SK-N-SH (cell line): ENCODE data around the gene SPRR1A. TPM values are rescaled to one million over a fixed set of nuclear protein-coding genes. Genes with fewer than 3 reads are reported as not detected.

Source experiments
- CTCF ChIA-PET: fragments of 300-600, 350-600 bp; formaldehyde crosslinking; extraction: SDS; loops from one replicate; lab custom pipeline; 2021; lab: Yijun Ruan, JAX
- POLR2A ChIA-PET: fragments of 350-600 bp; sonication (Branson Sonifier 250); formaldehyde crosslinking; extraction: SDS; loops from one replicate; lab custom pipeline; 2020; ENCODE audit warnings: antibody characterized with exemption, inconsistent platforms; lab: Yijun Ruan, JAX
- DNase-seq: peaks from one replicate; pipeline ENCODE4 v3.0.0; 2012
- H2AFZ ChIP-seq: fragments of 200-600 bp; sonication (generic); 2 replicates; pipeline ENCODE4 v1.8.1; 2016; ENCODE audit warnings: antibody characterized with exemption, mild to moderate bottlenecking, low read depth
- H3F3A ChIP-seq: fragments of 200-600 bp; sonication (generic); replicated peaks from 2 replicates; pipeline ENCODE3; 2016; ENCODE audit warnings: antibody characterized with exemption, mild to moderate bottlenecking; ENCODE audit not compliant: insufficient read depth
- H3K27ac ChIP-seq, 2 experiments: fragments of 200-500 bp in 1 of 2; fragments of 200-600 bp in 1 of 2; sonication (Bioruptor generic) in 1 of 2; sonication (generic), shearing (Covaris generic) in 1 of 2; 2 replicates each; pipeline versions ENCODE4 v1.5.1 to v1.6.1; 2014 to 2016; ENCODE audit warnings: low read depth in 2 of 2, inconsistent platforms in 1 of 2, low read length in 1 of 2, mild to moderate bottlenecking in 1 of 2, mixed read lengths in 1 of 2
- H3K27me3 ChIP-seq: fragments of 200-600 bp; sonication (generic), shearing (Covaris generic); 2 replicates; pipeline ENCODE4 v1.6.1; 2016; ENCODE audit warnings: mixed run types; ENCODE audit not compliant: insufficient read depth
- H3K36me3 ChIP-seq, 2 experiments: fragments of 200-500 bp in 1 of 2; fragments of 200-600 bp in 1 of 2; sonication (Bioruptor generic) in 1 of 2; sonication (generic) in 1 of 2; replicated peaks in 1 of 2; 2 replicates each; pipeline versions ENCODE3 to v1.5.1; 2014 to 2016; ENCODE audit warnings: low read length in 1 of 2, mild to moderate bottlenecking in 1 of 2; ENCODE audit not compliant: insufficient read depth in 2 of 2, control insufficient read depth in 1 of 2
- H3K4me1 ChIP-seq, 2 experiments: fragments of 200-500 bp in 1 of 2; fragments of 200-600 bp in 1 of 2; sonication (Bioruptor generic) in 1 of 2; sonication (generic), shearing (Covaris generic) in 1 of 2; 2 replicates each; pipeline versions ENCODE4 v1.5.1 to v1.6.1; 2014 to 2016; ENCODE audit warnings: low read depth in 1 of 2, low read length in 1 of 2, mixed run types in 1 of 2; ENCODE audit not compliant: insufficient read depth in 2 of 2, control insufficient read depth in 1 of 2
- H3K4me2 ChIP-seq: fragments of 200-600 bp; sonication (generic), shearing (Covaris generic); 2 replicates; pipeline ENCODE4 v1.6.1; 2017; ENCODE audit warnings: mixed run types
- H3K4me3 ChIP-seq, 2 experiments: fragments of 200-500 bp in 1 of 2; fragments of 200-600 bp in 1 of 2; sonication (Bioruptor generic) in 1 of 2; sonication (generic), shearing (Covaris generic) in 1 of 2; 2 replicates each; pipeline versions ENCODE4 v1.5.1 to v1.8.1; 2014 to 2016; ENCODE audit warnings: low read depth in 2 of 2, inconsistent platforms in 1 of 2, low read length in 1 of 2, mild to moderate bottlenecking in 1 of 2, mixed read lengths in 1 of 2, moderate library complexity in 1 of 2
- H3K79me2 ChIP-seq: fragments of 200-600 bp; sonication (generic); 2 replicates; pipeline ENCODE4 v1.8.1; 2017; ENCODE audit warnings: mild to moderate bottlenecking; ENCODE audit not compliant: insufficient read depth
- H3K9ac ChIP-seq: fragments of 200-600 bp; sonication (generic); 2 replicates; pipeline ENCODE4 v1.6.1; 2017; ENCODE audit warnings: mixed run types
- H3K9me2 ChIP-seq: fragments of 200-600 bp; sonication (generic); 2 replicates; pipeline ENCODE4 v1.6.1; 2017; ENCODE audit warnings: mixed run types
- H3K9me3 ChIP-seq: fragments of 200-600 bp; sonication (generic); 2 replicates; pipeline ENCODE4 v1.6.1; 2017; ENCODE audit warnings: mixed run types, mild to moderate bottlenecking, moderate library complexity
- H4K20me1 ChIP-seq: fragments of 200-600 bp; sonication (generic); 2 replicates; pipeline ENCODE4 v1.6.1; 2017; ENCODE audit warnings: mild to moderate bottlenecking, mixed run types; ENCODE audit not compliant: insufficient read depth
- FOXJ3 ChIP-seq: sonication (generic); formaldehyde crosslinking; IDR thresholded peaks from 2 replicates; pipeline ENCODE4 v1.5.1; 2020; ENCODE audit warnings: mild to moderate bottlenecking, missing genetic modification reagents
- MEF2A ChIP-seq: IDR thresholded peaks from 2 replicates; pipeline ENCODE4 v1.4.0; 2012; ENCODE audit warnings: low read depth, borderline replicate concordance
- MXI1 ChIP-seq: IDR thresholded peaks from 2 replicates; pipeline ENCODE4 v1.6.1; 2012; ENCODE audit warnings: mild to moderate bottlenecking, low read depth, low read length, improper control_type of control experiment
- NRF1 ChIP-seq: IDR thresholded peaks from 2 replicates; pipeline ENCODE4 v1.6.1; 2012; ENCODE audit warnings: low read depth, mild to moderate bottlenecking, low read length
- TCF12 ChIP-seq: IDR thresholded peaks from 2 replicates; pipeline ENCODE4 v1.4.0; 2012
- TEAD4 ChIP-seq: IDR thresholded peaks from 2 replicates; pipeline ENCODE4 v1.4.0; 2012; ENCODE audit warnings: mild to moderate bottlenecking, borderline replicate concordance; ENCODE audit not compliant: insufficient read depth
- YY1 ChIP-seq: IDR thresholded peaks from 2 replicates; pipeline ENCODE4 v1.4.0; 2012; ENCODE audit warnings: low read depth, mild to moderate bottlenecking
- WGBS: methylation state at CpG from one replicate; pipeline ENCODE4 v1.1.6; 2017; ENCODE audit warnings: low lambda C conversion rate; 5-methylcytosine and 5-hydroxymethylcytosine counted together
- polyA plus RNA-seq, 3 experiments: library from polyadenylated mRNA; depleted of rRNA; stranded (reverse); fragments of >200 nt; gene quantifications; 2 replicates each; pipeline ENCODE4 v1.2.3, GENCODE V29; 2012
- TF ChIP-seq, protein P1 (sequence below): IDR thresholded peaks from 2 replicates; pipeline ENCODE4 v1.4.0; 2012; ENCODE audit warnings: low read depth
- TF ChIP-seq, protein P2 (sequence below): IDR thresholded peaks from 2 replicates; pipeline ENCODE4 v1.4.0; 2012; ENCODE audit warnings: low read depth, borderline replicate concordance
- TF ChIP-seq, protein P3 (sequence below): IDR thresholded peaks from 2 replicates; pipeline ENCODE4 v1.6.1; 2012; ENCODE audit warnings: mild to moderate bottlenecking, low read depth, low read length, moderate library complexity

Gene SPRR1A
- polyA plus RNA-seq, 1 of the 3 experiments (the other 2 are of a cell fraction), result not detected

DNA sequence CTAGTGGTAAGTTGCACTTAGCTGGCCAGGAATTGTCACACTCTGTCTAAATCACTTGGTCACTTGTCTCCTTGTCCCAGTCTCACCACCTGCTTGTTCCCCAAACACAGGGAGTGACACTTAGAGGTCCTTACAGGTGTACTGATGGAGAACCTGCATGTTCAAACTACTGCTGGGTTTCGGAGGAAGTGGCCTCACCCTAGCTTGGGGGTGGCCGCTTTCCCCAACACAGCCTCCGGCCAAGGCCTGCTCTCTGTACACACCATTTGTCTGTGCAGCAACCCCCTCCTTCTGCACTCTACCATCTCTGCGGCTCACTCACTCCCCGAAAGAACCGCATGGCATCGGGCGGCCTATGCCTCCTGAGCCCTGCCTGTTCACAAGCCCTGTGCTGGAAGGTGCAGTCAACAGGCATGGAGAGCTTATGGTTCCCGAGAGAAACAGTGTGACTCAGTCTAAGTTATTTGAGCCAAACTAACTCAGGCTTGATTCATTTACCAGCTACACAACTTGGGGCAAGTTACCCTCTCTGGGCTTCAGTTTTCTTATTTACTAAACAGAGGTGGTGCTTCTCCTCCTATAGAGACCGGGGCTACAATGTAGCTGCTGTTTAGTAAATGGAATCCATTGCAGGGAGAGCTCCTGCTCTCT, 24.0 kb upstream of the SPRR1A start:
- POLR2A ChIA-PET, result no interaction called here
- H3K9me3 ChIP-seq, result no peaks in the 10 kb centered on the region
- H3K4me3 ChIP-seq, result no peak overlapping the region
- peaks cover 10% of the 10 kb centered on the region; the same call in 1 of the 2 replicates for H3K27me3 ChIP-seq
- no peaks in the 10 kb centered on the region for H3K79me2 ChIP-seq
- no peak overlapping the region for H3K9ac ChIP-seq
- 3% methylated on average over 10 of the region's 10 CpGs for WGBS
- H3K9me2 ChIP-seq, result no peaks in the 10 kb centered on the region
- H3K27ac ChIP-seq, result no peak overlapping the region
- H2AFZ ChIP-seq, result no peak overlapping the region
- no peak overlapping the region for H3K4me2 ChIP-seq
- H3K36me3 ChIP-seq, result no peaks in the 10 kb centered on the region
- H3K4me1 ChIP-seq, result no peaks in the 10 kb centered on the region
- no peaks in the 10 kb centered on the region for H4K20me1 ChIP-seq
- no peaks in the 10 kb centered on the region for H3F3A ChIP-seq
- CTCF ChIA-PET, result no interaction called here
- no peak for DNase-seq
- TF ChIP-seq MEF2A (no peak), YY1 (no peak)

DNA sequence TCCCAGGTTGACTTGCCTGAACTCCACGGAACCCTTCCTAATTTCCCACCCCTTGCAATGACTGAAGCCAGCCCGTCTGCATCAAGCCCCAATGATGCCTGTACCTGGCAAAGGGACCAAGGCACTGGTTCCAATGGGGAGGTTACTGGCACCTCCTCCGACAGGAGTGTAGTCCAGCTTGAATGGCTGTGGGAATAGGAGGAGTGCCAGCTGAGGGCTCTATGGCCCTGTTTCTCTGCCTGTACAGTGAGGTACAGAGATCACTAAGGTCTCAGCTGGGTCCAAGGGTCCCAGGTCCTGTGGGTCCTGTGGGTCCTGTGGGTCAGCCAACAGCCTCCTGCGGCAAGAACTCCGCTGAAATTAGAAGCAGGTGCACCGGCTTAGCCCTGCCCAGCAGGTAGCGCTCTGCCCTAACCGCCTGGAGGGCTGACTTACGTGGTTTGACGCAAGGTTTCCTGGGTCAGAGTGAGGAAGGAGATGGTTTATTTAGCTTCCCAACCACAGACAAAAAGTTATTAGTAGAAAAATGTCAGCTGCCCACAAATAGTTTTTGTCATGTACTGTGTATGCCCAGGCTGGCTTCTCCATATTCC, 23.3 kb upstream of the SPRR1A start:
- Histone ChIP-seq H3K4me1 (no peaks in the 10 kb centered on the region), H3K79me2 (no peaks in the 10 kb centered on the region), H3K9me3 (no peaks in the 10 kb centered on the region), H4K20me1 (no peaks in the 10 kb centered on the region), H3K4me3 (no peak overlapping the region), H3K4me2 (no peak overlapping the region), H2AFZ (no peak overlapping the region), H3K27ac (no peak overlapping the region), H3K27me3 (peaks cover 10% of the 10 kb centered on the region; the same call in 1 of the 2 replicates), H3K9ac (no peak overlapping the region), H3K36me3 (no peaks in the 10 kb centered on the region), H3F3A (no peaks in the 10 kb centered on the region), H3K9me2 (no peaks in the 10 kb centered on the region)
- TF ChIP-seq, protein P1, sequence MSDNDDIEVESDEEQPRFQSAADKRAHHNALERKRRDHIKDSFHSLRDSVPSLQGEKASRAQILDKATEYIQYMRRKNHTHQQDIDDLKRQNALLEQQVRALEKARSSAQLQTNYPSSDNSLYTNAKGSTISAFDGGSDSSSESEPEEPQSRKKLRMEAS, result no peak
- no peak for TF ChIP-seq TEAD4
- TF ChIP-seq, protein P2, sequence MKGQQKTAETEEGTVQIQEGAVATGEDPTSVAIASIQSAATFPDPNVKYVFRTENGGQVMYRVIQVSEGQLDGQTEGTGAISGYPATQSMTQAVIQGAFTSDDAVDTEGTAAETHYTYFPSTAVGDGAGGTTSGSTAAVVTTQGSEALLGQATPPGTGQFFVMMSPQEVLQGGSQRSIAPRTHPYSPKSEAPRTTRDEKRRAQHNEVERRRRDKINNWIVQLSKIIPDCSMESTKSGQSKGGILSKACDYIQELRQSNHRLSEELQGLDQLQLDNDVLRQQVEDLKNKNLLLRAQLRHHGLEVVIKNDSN, result no peak
- no peak for TF ChIP-seq MXI1
- no peak for TF ChIP-seq NRF1
- TF ChIP-seq FOXJ3, result no peak
- no peak for TF ChIP-seq TCF12
- TF ChIP-seq, protein P3, sequence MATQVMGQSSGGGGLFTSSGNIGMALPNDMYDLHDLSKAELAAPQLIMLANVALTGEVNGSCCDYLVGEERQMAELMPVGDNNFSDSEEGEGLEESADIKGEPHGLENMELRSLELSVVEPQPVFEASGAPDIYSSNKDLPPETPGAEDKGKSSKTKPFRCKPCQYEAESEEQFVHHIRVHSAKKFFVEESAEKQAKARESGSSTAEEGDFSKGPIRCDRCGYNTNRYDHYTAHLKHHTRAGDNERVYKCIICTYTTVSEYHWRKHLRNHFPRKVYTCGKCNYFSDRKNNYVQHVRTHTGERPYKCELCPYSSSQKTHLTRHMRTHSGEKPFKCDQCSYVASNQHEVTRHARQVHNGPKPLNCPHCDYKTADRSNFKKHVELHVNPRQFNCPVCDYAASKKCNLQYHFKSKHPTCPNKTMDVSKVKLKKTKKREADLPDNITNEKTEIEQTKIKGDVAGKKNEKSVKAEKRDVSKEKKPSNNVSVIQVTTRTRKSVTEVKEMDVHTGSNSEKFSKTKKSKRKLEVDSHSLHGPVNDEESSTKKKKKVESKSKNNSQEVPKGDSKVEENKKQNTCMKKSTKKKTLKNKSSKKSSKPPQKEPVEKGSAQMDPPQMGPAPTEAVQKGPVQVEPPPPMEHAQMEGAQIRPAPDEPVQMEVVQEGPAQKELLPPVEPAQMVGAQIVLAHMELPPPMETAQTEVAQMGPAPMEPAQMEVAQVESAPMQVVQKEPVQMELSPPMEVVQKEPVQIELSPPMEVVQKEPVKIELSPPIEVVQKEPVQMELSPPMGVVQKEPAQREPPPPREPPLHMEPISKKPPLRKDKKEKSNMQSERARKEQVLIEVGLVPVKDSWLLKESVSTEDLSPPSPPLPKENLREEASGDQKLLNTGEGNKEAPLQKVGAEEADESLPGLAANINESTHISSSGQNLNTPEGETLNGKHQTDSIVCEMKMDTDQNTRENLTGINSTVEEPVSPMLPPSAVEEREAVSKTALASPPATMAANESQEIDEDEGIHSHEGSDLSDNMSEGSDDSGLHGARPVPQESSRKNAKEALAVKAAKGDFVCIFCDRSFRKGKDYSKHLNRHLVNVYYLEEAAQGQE, result no peak
- DNase-seq, result no peak
- ChIA-PET POLR2A (no interaction called here), CTCF (no interaction called here)
- WGBS, result 2% methylated on average over 7 of the region's 10 CpGs
